Measurements from ENCODE around the gene TUBGCP2. TPM values are rescaled to one million over a fixed set of nuclear protein-coding genes. Genes with fewer than 3 reads are reported as not detected.
A peak's percentile ranks its signal among the peaks of the same experiment; 100 is the strongest.

TUBGCP2 gene
- total RNA-seq = 55.9 TPM

DNA sequence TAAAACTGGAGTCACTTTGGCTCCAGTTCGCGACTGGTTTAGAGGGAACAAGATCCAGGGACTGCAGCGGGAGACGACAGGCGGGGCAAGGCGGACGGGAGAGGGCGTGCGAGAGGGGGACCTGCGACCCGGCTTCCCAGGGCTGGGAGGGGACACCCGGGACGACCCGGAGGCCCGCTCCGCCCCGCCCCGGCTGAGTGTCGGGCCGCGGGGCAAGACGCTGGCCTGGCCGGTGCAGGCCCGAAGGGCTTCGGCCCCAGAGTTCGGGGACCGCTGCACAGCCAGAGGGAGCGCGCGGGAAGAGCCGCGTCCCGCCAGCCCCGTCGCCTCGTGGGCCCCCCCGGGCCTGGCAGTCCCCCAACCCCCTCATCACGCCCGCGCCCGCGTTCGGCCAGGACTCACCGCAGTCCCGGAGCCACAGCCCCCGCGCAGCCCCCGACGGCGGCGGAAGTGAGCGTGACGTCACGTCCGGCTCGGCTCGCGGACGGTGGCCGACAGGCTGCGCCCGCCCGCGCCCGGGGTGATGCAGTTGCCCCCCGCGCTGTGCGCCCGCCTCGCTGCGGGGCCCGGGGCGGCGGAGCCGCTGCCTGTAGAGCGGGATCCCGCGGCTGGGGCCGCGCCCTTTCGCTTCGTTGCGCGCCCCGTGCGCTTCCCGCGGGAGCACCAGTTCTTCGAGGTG is at the start of gene TUBGCP2, which contains the start of gene ZNF511:
Gene TUBGCP2, minus strand, starts transcription at position 452 of the 679 bp plus-strand sequence. CDS start 5,931 bp downstream, outside the sequence.
Gene ZNF511, plus strand, starts transcription at position 494 of the 679 bp plus-strand sequence. Its CDS starts 30 bp downstream, at position 524.
- intact Hi-C loops (cut with DNase I) = no loop called here
- ATAC-seq (peak; percentile 81), DNase-seq (ENCODE audit: low spot score) (peak; percentile 93)

DNA sequence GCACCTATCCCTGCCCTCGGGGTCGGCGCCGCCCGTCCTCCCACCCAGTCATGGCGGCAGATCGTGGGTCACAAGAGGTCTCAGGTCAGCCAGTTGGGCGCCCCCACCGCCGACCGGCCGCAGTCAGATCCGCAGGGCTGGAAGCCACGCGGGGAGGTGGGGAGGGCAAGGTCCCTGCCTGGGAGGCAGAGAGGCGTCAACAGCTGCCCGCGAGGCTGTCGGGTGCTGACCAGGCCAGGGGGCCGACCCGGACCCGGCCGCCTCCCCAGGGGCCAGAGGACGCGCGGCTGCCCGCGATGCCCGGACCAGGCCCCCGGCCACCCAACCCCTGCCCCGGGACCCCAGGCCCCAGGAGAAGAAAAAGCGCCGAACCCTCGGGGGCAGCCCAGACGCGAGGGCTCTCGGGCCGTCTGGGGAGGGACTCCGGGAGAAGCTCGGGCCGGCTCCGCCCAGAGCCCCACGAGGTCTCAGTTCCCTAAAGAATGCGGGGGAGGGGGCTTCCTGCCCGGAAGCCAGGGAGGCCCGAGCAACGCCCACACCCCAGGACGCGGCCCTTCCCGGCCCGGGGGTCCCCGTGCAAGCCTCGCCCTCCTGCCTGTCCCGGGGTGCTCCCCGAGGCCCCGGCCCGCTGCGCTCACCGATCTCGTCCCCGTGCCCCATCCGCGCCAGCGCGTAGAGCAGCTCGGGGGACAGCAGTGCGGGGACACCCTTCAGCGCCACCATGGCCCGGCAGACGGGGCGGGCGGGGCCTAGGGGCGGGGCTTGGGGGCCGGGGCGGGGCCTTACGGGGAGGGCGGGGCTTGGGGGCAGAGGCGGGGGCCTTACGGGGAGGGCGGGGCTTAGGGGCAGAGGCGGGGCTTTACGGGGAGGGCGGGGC is 48.9 kb upstream of the TUBGCP2 start, which contains the start of gene FUOM:
Gene FUOM, minus strand, starts transcription at position 735 of the 877 bp plus-strand sequence. Its CDS starts 12 bp downstream, at position 723.
- DNase-seq (ENCODE audit: low spot score) (peak; percentile 78), ATAC-seq (peak; percentile 70)
- intact Hi-C loops (cut with DNase I) = no loop called here

- intact Hi-C loops (cut with DNase I) = no loop called here
- DNase-seq (ENCODE audit: low spot score) (no peak), ATAC-seq (peak; percentile 1)
Observed at GRCh38 chr10:133356549-133357284, 48.0 kb upstream of the TUBGCP2 start.

DNA sequence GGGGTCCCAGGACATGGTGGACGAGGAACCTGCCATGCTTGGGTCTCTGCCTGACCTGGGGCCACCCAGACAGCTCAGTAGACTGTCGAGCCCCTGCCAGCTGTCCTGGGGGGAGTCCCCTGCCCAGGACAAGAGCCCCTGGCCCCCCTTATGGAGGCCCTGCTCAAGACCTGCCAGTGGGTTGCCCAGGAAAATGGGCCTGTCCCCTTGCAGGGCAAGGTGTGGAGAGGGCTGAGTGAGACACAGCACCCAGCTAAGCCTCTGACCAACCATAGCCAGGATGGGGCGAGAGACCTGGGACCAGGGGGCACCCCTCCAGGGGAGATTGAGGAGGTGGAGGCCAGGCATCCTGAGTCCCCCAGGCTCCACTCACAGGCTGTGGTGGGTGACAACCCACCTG is 47.3 kb upstream of the TUBGCP2 start:
- intact Hi-C loops (cut with DNase I) = no loop called here
- no peak for ATAC-seq
- no peak for DNase-seq (ENCODE audit: low spot score)

DNA sequence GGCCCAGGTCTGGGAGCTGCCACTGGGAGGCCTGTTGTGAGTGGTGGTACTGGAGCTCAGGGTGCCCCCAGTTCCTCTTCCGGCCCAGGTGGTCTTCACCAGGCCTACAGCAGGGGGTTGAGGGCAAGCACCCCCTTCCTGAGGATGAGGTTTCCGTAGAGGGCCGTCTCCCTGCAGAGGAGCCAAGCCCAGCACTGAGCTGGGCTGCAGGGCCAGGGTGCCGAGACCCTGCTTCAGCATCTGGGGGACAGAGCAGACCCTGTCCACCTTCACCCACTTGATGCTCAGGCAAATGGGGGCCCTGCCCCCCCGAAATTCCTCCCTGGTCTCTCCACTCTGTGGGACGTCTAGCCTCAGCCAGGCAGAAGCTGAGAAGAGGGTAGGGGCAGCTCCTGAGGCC is 46.6 kb upstream of the TUBGCP2 start:
- ATAC-seq (no peak), DNase-seq (ENCODE audit: low spot score) (no peak)
- intact Hi-C loops (cut with DNase I) = no loop called here

DNA sequence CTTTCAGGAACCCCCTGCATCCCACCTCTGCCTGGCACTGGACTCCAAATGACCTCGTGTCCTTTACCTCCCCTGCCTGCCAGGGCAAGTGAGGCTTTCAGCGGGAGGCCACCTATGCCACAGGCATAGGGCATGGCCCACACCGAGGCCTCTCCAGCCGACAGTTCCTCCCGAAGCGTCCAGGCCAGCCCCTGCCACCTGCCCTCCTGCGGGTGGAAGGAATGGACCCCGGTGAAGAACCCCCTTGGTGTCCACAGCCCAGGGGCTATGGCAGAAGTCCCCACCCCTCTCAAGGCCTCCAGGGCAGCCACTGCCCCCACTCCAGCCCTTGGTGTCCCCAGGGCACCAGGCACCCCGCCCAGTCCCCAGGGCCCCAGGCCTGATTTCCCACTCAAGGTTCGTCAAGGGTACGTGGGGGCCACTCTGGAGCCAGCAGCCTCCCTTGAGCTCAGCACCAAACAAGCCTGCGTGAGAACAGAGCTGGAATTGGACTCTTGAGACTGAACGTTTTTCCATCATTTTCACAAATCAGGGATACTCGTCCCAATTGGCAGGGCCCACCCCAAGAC is 46.1 kb upstream of the TUBGCP2 start:
- intact Hi-C loops (cut with DNase I) = no loop called here
- DNase-seq (ENCODE audit: low spot score) (no peak), ATAC-seq (no peak)

GRCh38 chr10:133353988-133354605 is 45.4 kb upstream of the TUBGCP2 start:
- no peak for DNase-seq (ENCODE audit: low spot score)
- no peak for ATAC-seq
- intact Hi-C loops (cut with DNase I) = no loop called here

DNA sequence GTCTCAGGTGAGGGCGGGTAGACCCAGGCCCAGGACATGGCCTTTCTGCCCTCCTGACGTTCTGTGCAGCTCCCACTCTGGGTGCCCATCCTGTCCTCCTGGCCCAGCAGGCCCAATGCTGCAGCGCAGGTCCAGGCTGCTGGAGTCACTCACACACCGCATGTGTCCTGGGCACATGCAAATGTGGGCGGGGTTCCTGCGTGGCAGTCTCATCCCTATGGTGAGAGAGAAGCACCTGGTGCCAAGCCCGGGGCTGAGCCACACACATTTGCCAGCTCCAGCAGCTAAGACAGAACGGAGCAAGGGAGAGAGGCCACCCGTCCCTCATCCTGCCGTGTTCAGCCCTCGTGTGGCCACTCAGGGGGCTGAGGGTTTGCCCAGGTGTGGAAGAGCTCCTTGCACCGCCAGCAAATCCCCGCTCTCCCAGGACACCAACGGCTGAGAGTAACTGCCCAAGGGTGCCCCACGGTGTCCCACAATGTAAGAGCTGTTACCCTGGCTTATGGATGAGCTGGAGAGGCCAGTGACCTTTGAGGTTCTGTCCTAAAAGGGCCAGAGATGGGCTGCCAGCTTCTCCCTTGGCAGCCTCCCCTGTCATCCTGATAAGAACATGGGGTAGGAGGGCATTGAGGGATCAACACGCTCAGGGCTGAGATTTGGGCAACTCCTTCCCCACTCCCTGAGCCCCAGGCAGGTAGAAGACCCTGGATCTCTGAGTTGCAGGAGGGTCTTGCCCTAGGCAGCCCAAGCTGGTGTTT is 44.7 kb upstream of the TUBGCP2 start:
- no peak for ATAC-seq
- intact Hi-C loops (cut with DNase I) = no loop called here
- DNase-seq (ENCODE audit: low spot score) = no peak

- ATAC-seq (no peak), DNase-seq (ENCODE audit: low spot score) (no peak)
- intact Hi-C loops (cut with DNase I) = no loop called here
Observed at GRCh38 chr10:133351408-133352318, 43.0 kb upstream of the TUBGCP2 start.

DNA sequence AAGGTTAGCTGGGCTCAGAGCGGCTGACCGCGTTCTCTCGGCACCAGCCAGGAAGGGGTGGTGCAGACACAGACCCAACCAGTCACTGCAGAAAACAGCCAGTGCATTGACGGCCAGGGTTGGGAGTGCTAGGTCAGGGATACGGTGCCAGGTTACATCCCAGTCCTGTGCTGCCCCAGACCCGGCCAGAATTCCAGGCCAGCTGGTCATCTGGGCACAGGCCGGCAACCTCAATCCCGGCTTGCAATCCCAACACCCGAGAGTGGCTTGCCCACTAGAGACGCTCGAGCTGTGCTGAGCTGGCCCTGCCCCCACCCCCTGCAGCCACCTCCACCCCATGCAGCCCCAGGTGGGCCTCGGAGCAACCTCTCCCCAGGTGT is 42.3 kb upstream of the TUBGCP2 start:
- ATAC-seq (no peak), DNase-seq (ENCODE audit: low spot score) (no peak)
- intact Hi-C loops (cut with DNase I) = no loop called here

DNA sequence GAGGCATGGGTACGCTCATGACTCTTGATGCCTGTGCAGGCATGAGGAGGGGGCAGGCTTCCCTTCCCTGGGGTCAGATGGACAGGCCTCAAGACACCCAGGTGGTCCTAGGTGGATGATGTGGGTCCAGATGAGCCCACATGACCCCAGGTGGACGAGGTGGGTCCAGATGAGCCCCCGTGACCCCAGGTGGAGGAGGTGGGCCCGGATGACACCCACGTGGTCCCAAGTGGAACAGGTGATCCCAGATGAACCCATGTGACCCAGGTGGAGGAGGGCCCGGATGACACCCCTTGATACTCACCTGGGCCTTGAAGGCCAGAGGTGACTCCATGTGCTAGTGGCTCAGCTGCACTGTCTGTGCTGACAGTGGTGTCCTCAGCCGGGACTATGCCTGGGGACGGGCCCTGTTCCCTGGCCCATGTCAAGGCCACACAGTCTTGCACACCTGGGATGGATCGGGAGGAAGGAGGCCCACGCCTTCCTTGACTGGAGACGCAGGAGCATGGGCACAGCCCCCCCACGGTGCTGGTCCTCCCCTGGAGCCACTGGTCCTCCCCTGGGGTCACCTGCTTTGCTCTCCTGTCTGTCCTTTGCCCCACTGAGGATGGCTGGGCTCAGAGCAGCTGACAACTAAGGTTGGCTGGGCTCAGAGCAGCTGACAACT is 41.7 kb upstream of the TUBGCP2 start:
- DNase-seq (ENCODE audit: low spot score) (no peak), ATAC-seq (no peak)
- intact Hi-C loops (cut with DNase I) = no loop called here

GRCh38 chr10:133349577-133350011 is 40.9 kb upstream of the TUBGCP2 start:
- intact Hi-C loops (cut with DNase I) = no loop called here
- ATAC-seq (no peak), DNase-seq (ENCODE audit: low spot score) (no peak)

DNA sequence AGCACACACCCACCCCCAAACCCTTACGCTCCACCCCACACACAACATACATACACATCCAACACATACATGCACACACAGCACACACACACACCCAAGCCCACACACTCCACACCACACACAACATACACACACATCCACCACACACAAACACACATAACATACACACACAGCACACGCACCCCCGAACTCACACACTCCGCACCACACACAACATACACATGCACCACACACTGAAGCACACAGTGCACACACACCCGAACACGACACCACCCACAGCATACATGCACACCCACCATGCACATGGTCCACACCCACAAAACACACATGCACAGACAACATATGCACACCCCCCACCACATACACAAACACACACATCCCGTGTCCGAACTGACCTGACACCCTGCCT is 40.5 kb upstream of the TUBGCP2 start:
- ATAC-seq (no peak), DNase-seq (ENCODE audit: low spot score) (no peak)
- intact Hi-C loops (cut with DNase I) = no loop called here

- ATAC-seq (no peak), DNase-seq (ENCODE audit: low spot score) (no peak)
- intact Hi-C loops (cut with DNase I) = no loop called here
Observed at GRCh38 chr10:133347710-133348517, 39.2 kb upstream of the TUBGCP2 start.

DNA sequence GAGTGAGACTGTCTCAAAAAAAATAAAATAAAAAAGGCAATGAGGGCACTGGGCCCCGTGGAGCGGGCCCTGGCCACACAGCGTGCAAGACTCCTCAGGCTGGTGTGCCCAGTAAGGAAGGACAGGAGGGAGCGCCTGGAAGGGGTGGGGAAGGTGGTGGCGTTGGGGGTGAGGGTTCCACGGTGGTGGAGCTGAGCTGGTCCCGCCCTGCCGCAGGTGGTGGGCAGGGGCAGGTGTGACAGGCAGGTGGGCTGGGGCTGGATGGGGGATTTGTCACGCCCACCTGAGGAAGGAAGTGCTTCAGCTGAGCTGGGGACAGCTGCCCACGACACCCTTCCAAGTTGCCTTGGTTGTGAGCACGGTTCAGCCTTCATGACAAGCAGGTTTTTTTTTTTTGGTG is 37.7 kb upstream of the TUBGCP2 start:
- DNase-seq (ENCODE audit: low spot score) = no peak
- ATAC-seq = peak; percentile 5
- intact Hi-C loops (cut with DNase I) = no loop called here

DNA sequence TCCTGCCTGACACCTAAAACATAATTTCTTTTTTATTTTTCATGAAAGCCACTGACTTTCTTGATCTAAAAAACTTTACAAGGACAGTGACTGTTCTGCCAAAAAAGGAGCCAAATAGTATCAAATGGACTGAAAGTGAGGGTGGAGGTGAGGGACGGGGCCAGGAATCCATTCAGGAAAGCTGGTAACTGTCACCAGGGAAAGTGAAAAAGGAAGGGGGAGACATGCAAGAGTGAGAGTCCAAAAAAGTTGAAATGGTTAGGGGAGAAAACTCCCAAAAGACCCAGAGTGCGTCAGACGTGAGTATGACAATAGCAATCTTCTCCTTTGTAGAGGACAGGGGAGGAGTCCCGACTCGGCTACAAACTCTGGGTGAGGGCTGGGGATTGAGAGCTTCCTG is 35.6 kb upstream of the TUBGCP2 start:
- intact Hi-C loops (cut with DNase I) = no loop called here
- ATAC-seq = no peak
- no peak for DNase-seq (ENCODE audit: low spot score)

Measured in sciatic nerve (tissue), 2 donors.